Endothelial cell of umbilical vein (primary cell): ENCODE results near the gene RAB11B. TPM values are rescaled to one million over a fixed set of nuclear protein-coding genes. Genes with fewer than 3 reads are reported as not detected.

Source experiments
- BruUV-seq: library from RNA; stranded (reverse); fragments of 400-500 nt; replicated peaks from 2 replicates; lab custom pipeline; 2021; lab: Mats Ljungman, UMichigan
- CTCF ChIA-PET: fragments of 300-600, 350-600 bp; sonication (Branson Sonifier 250); formaldehyde crosslinking; loops from one replicate; lab custom pipeline; 2021; ENCODE audit warnings: antibody characterized with exemption, inconsistent platforms; lab: Charles Lee
- POLR2A ChIA-PET: fragments of 300-600, 350-600 bp; sonication (Branson Sonifier 250); formaldehyde crosslinking; loops from one replicate; lab custom pipeline; 2021; ENCODE audit warnings: antibody characterized with exemption, inconsistent platforms; lab: Charles Lee
- DNase-seq: peaks from one replicate; pipeline ENCODE4 v3.0.0-alpha.2; 2011; ENCODE audit warnings: low read depth, low spot score
- FAIRE-seq: peaks from 2 replicates; lab custom pipeline; 2011; peaks lifted over from hg19 to GRCh38; lab: Jason Lieb, UNC
- H2AFZ ChIP-seq: 2 replicates; pipeline ENCODE4 v1.6.0; 2012; ENCODE audit warnings: low read depth, low read length, control low read depth, inconsistent platforms
- H3K27ac ChIP-seq: 2 replicates; pipeline ENCODE4 v1.5.1; 2011; ENCODE audit warnings: low read depth, mild to moderate bottlenecking, control low read depth, low read length, moderate library complexity; ENCODE audit not compliant: insufficient read depth
- H3K27me3 ChIP-seq, 2 experiments: 2 replicates each; pipeline versions ENCODE4 v1.6.0 to v1.6.1; 2011; ENCODE audit warnings: low read length in 2 of 2, mixed read lengths in 1 of 2; ENCODE audit not compliant: control insufficient read depth in 2 of 2, insufficient read depth in 2 of 2
- H3K36me3 ChIP-seq, 2 experiments: 2 replicates in 1 of 2; 3 replicates in 1 of 2; pipeline ENCODE4 v1.5.1; 2011; ENCODE audit warnings: low read length in 2 of 2, mild to moderate bottlenecking in 1 of 2, moderate library complexity in 1 of 2; ENCODE audit not compliant: control insufficient read depth in 2 of 2, insufficient read depth in 2 of 2; ENCODE audit errors: extremely low read depth in 1 of 2
- H3K4me1 ChIP-seq: 3 replicates; pipeline ENCODE4 v1.5.1; 2011; ENCODE audit warnings: mild to moderate bottlenecking, low read length; ENCODE audit not compliant: control insufficient read depth, insufficient read depth; ENCODE audit errors: extremely low read depth
- H3K4me2 ChIP-seq: 2 replicates; pipeline ENCODE4 v1.6.1; 2011; ENCODE audit warnings: low read length, control low read depth, mixed read lengths; ENCODE audit not compliant: insufficient read depth
- H3K4me3 ChIP-seq, 3 experiments: fragments of 200-600 bp in 1 of 3; sonication (generic), shearing (Covaris generic) in 1 of 3; replicated peaks in 1 of 3; 2 replicates each; pipeline ENCODE4 v1.5.1; 2011 to 2016; ENCODE audit warnings: control low read depth in 3 of 3, low read length in 3 of 3, mild to moderate bottlenecking in 2 of 3, inconsistent platforms in 1 of 3, low read depth in 1 of 3, moderate library complexity in 1 of 3; ENCODE audit not compliant: insufficient read depth in 1 of 3
- H3K79me2 ChIP-seq: 2 replicates; pipeline ENCODE4 v1.6.0; 2012; ENCODE audit warnings: low read length, inconsistent platforms; ENCODE audit not compliant: control insufficient read depth, insufficient read depth
- H3K9ac ChIP-seq: replicated peaks from 2 replicates; pipeline ENCODE3; 2011; ENCODE audit warnings: low read length, control low read depth; ENCODE audit not compliant: insufficient read depth; ENCODE audit errors: extremely low read depth
- H3K9me1 ChIP-seq: replicated peaks from 3 replicates; pipeline ENCODE4 v1.6.0; 2011; ENCODE audit warnings: mild to moderate bottlenecking, low read length; ENCODE audit not compliant: control insufficient read depth, insufficient read depth; ENCODE audit errors: extremely low read depth
- H3K9me3 ChIP-seq: replicated peaks from 2 replicates; pipeline ENCODE4 v1.5.1; 2012; ENCODE audit warnings: low read length, inconsistent platforms; ENCODE audit not compliant: control insufficient read depth, insufficient read depth
- H4K20me1 ChIP-seq: replicated peaks from 2 replicates; pipeline ENCODE3; 2011; ENCODE audit warnings: mild to moderate bottlenecking, low read length; ENCODE audit not compliant: control insufficient read depth, insufficient read depth; ENCODE audit errors: extremely low read depth
- CTCF ChIP-seq, 2 donors: IDR thresholded peaks; 1 replicate in 1 of 2; 2 replicates in 1 of 2; pipeline ENCODE4 v1.5.1; 2011; ENCODE audit warnings: low read length in 2 of 2, mild to moderate bottlenecking in 2 of 2, moderate library complexity in 2 of 2, control low read depth in 1 of 2, inconsistent platforms in 1 of 2, low read depth in 1 of 2; ENCODE audit not compliant: insufficient read depth in 1 of 2; ENCODE audit errors: extremely low read depth in 1 of 2
- EZH2 ChIP-seq: IDR thresholded peaks from 2 replicates; pipeline ENCODE4 v1.6.1; 2012; ENCODE audit warnings: borderline replicate concordance, low read depth, mild to moderate bottlenecking, moderate library complexity, low read length, inconsistent platforms; ENCODE audit not compliant: severe bottlenecking
- FOS ChIP-seq: IDR thresholded peaks from 2 replicates; pipeline ENCODE4 v1.6.1; 2011; ENCODE audit warnings: mild to moderate bottlenecking, low read length, moderate library complexity, borderline replicate concordance; ENCODE audit not compliant: insufficient read depth
- GATA2 ChIP-seq: IDR thresholded peaks from 2 replicates; pipeline ENCODE4 v1.7.0; 2011; ENCODE audit warnings: low read depth, mild to moderate bottlenecking, moderate library complexity, mixed read lengths, low read length; ENCODE audit not compliant: insufficient read length, insufficient read depth
- JUN ChIP-seq: IDR thresholded peaks from 2 replicates; pipeline ENCODE4 v1.6.1; 2011; ENCODE audit warnings: borderline replicate concordance, low read depth; ENCODE audit not compliant: insufficient read length, insufficient read depth
- MAX ChIP-seq: IDR thresholded peaks from 2 replicates; pipeline ENCODE4 v1.6.1; 2011; ENCODE audit not compliant: insufficient read depth, insufficient read length
- MYC ChIP-seq: IDR thresholded peaks from one replicate; pipeline ENCODE4 v1.6.1; 2011; ENCODE audit warnings: mild to moderate bottlenecking, low read depth, low read length
- POLR2A ChIP-seq: IDR thresholded peaks from 2 replicates; pipeline ENCODE4 v1.6.1; 2012; ENCODE audit warnings: low read depth, mild to moderate bottlenecking, control low read depth, low read length
- POLR2AphosphoS5 ChIP-seq: IDR thresholded peaks from 2 replicates; pipeline ENCODE4 v1.6.1; 2012; ENCODE audit warnings: low read depth, mild to moderate bottlenecking, control low read depth, low read length, moderate library complexity; ENCODE audit not compliant: insufficient read depth
- dilution Hi-C: fragments of 300-500 bp; cut with MboI; formaldehyde crosslinking; loops from one replicate; pipeline ENCODE4 v1.15.0; 2019; ENCODE audit warnings: low sequenced_read_pairs; ENCODE audit not compliant: extremely low pct_ligation_motif_present
- intact Hi-C: fragments of 100-400 bp; cut with micrococcal nuclease; formaldehyde crosslinking; loops from one replicate; pipeline ENCODE4 v1.10.0; 2022
- polyA plus RNA-seq, 4 experiments: library from polyadenylated mRNA; depleted of rRNA in 3 of 4; stranded (reverse) in 3 of 4; unstranded in 1 of 4; fragments of >200 nt; gene quantifications; 2 replicates each; pipeline versions ENCODE4 v1.2.1 to v1.2.3, GENCODE V29; 2011 to 2012; ENCODE audit warnings: missing spikeins in 1 of 4
- total RNA-seq: library from RNA; stranded (reverse); gene quantifications from 2 replicates; pipeline ENCODE4 v1.2.3, GENCODE V29; 2021

RAB11B gene
- total and polyA plus RNA-seq, 2 donors (not counting 3 experiments of a cell fraction or from before 2014, with no cell fraction given) = 74.1 to 99.8 TPM

GRCh38 chr19:8361921-8362793, 28.0 kb upstream of the RAB11B start:
- DNase-seq = peak; percentile 99
- Histone ChIP-seq H3K4me3 (no peak overlapping the region), H3K4me2 (peak overlapping the region; percentile 47), H3K27ac (peak overlapping the region; percentile 92), H3K27me3 (no peaks in the 10 kb centered on the region), H4K20me1 (no peaks in the 10 kb centered on the region), H3K4me1 (peaks cover 30% of the 10 kb centered on the region), H3K79me2 (no peaks in the 10 kb centered on the region), H2AFZ (peak overlapping the region; percentile 19), H3K36me3 (no peaks in the 10 kb centered on the region), H3K9me1 (no peaks in the 10 kb centered on the region), H3K9me3 (no peaks in the 10 kb centered on the region), H3K9ac (peak overlapping the region; percentile 52)
- ChIA-PET POLR2A (interaction anchor here (0.6 to 1.0 kb wide), 6 partner anchors 12 to 134 kb away, joined by 3 to 4 read pairs (median 4); partner anchors contain the start of gene RAB11B), CTCF (interaction anchor here (0.7 to 3.5 kb wide), 7 partner anchors 8 to 144 kb away, joined by 3 to 36 read pairs (median 6); partner anchors contain the start of gene RAB11B)
- no TSS peak for BruUV-seq
- dilution Hi-C loops = no loop called here
- FAIRE-seq = peak; percentile 99
- TF ChIP-seq POLR2A (peak; percentile 49), FOS (peak; percentile 87), MYC (no peak), EZH2 (no peak), CTCF (IDR thresholded peaks at IDR 0.05; ENCODE audit: extremely low read depth in 1 of 2, insufficient read depth in 1 of 2, low read depth in 1 of 2, low read length in 2 of 2) (no peak), GATA2 (no peak), POLR2AphosphoS5 (peak; percentile 93), JUN (peak; percentile 59), MAX (no peak)
- intact Hi-C loops = loop anchor here (1.0 to 2.0 kb wide), 2 partner anchors 28 to 83 kb away; partner anchors contain the start of genes HNRNPM and RAB11B
